ENCODE data around the gene CFAP46.
"Not testable (repeated sequence)": the region's sequence is repeated elsewhere in the genome, so short reads cannot be mapped to it uniquely, and the experiment has no call there.

The CFAP46 gene

DNA sequence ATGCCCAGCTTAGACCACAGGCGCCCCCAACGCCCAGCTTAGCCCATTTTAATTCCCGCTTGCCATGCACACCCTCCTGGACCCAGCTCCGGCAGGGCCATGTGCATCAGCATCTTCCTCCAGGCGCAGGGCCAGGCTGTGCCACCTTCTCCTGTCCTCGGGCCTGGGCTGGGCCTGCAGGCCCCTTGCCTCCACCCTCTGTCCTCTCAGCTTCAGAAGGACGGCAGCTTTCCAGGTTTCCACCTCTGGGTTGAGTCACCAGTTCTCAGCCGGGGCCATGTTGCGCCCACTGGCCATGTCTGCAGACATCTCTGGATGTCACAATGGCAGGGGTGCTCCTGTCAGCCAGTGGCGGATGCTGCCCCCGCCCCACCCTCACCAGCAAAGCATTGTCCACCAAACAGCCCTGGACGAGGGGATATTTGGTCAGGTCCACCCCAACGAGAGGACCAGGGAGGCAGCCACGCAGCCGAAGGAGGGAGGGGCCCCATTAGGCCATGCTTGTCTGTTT, 97.3 kb downstream of the CFAP46 start:
- no peak for DNase-seq (ENCODE audit: low read depth in 2 of 2)

DNA sequence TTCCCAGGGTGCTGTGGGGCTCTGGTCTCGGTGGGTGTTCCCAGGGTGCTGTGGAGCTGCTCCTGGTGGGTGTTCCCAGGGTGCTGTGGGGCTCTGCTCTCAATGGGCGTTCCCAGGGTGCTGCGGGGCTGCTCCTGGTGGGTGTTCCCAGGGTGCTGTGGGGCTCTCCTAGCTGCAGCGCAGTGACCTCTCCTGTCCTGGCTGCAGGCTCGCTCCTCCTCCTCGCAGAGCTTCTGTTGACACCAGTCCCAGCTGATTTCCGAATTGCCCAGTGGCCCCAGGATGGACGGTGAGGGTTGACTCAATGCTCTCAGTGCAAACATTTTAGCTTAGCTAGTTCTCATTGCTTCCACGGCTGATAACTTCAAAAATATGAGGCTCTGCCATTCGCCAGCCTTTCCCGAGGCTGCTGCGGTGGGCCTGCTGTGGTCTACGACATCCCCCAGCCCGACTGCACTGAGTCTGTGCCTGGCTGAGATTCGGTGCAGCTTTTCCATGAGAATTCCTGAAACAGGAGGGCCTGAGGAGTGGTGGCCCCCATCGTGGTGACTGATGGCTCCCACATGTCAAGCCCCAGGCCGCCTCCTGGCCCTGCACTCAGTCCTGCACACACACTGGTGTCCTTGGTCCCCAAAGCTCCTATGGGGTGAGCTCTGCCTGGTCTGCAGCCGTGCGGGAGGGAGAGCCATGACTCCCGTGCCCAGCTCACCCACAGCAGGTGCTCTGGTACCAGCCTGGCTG, 98.1 kb downstream of the CFAP46 start:
- no peak for DNase-seq (ENCODE audit: low read depth in 2 of 2)

DNA sequence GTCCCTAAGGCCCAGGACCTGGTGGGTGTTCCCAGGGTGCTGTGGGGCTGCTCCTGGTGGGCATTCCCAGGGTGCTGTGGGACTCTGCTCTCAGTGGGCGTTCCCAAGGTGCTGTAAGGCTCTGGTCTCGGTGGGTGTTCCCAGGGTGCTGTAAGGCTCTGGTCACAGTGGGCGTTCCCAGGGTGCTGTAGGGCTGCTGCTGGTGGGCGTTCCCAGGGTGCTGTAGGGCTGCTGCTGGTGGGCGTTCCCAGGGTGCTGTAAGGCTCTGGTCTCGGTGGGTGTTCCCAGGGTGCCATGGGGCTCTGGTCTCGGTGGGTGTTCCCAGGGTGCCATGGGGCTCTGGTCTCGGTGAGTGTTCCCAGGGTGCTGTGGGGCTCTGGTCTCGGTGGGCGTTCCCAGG, 99.1 kb downstream of the CFAP46 start:
- DNase-seq (ENCODE audit: low read depth in 2 of 2), result not testable (repeated sequence)

DNA sequence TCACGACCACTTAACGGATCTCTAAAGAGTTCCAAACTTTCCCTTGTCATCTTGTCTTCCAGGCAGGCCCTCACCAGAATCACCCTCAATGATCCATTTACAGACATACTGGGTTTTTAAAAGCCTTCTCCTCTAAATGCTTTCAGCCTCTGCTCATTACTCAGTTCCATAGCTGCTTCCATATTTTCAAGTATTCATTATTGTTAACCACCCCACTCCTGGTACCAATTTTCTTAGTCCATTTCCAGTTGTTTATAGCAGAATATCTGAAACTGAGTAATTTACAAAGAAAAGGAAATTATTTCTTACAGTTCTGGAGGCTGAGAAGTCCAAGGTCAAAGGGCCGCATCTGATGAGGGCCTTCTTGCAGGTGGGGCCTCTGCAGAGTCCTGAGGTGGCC, 100.0 kb downstream of the CFAP46 start:
- no peak for DNase-seq (ENCODE audit: low read depth in 2 of 2)

DNA sequence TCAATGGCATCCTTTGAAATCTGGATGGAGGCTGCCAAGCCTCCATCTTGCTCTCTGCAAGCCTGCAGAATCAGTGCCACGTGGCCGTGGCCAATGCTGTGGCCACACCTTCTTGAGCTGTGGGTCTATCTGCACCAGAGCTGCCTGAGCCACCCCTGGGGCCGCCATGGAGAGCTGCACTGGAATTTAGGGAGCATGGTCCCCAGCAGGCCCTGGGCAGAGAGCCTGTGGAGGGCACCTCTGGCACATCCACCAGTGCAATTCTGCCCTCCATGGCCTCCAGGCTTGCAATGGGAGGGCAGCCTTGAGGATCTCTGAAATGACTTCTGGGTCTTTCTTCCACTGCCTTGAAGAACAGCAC, 100.8 kb downstream of the CFAP46 start:
- no peak for DNase-seq (ENCODE audit: low read depth in 2 of 2)

DNA sequence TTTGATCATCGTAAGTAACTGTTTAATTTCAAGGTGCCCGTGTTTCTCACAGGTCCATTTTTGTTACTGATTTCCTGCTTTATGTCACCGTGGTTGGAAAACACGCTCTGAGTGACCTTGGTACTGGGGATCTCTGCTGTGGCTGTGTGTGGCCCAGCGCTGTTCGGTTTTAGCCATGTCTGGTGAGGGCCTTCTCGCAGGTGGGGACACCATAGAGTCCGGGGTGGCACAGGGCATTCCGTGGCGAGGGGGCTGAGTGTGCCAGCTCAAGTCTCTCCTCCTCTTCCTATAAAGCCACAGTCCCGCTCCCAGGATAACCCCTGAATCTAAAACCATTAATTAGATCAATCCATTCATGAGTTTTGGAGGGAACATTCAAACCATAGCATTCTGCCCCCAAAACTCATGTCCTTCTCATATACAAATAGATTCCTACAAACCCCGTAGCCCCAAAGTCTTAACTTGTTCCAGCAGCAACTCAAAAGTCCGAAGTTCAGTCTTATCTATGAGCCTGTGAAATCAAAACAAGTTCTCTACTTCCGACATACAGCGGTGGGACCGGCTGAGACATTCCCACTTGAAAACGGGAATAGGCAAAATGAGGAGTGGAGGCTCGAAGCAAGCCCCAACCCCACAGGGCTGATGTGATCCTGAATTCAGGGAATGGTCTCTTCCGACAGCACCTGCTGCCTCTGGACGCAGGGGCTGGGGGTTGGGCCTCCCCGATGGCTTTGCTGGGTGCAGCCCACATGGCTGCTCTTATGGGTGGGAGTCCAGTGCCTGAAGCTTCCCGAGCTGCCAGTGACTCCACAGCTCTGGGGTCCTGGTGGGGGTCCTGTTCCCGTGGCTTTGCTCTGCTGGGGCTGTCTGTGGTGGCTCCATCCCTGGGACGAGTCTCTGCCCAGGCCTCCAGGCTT, 101.4 kb downstream of the CFAP46 start:
- DNase-seq (ENCODE audit: low read depth in 2 of 2), result no peak

DNA sequence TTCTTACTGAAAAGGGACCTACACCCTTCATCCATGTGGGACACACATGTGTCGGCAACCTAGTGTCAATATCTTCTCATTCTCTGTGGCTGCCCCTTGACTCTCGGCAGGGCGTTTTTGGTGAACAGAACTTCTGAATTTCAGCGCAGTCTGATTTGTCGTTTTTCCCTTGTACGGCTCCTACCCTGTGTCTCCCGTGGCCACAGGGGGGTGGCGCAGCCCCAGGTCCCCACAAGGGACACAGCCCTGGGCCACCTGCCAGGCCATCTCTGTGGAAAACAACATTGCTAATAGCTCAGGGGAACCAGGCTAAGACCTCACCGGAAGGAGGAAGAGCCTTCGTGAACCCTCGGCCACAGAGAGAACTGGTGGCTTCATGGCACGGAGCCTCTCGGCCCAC, 103.3 kb downstream of the CFAP46 start:
- no peak for DNase-seq (ENCODE audit: low read depth in 2 of 2)

DNA sequence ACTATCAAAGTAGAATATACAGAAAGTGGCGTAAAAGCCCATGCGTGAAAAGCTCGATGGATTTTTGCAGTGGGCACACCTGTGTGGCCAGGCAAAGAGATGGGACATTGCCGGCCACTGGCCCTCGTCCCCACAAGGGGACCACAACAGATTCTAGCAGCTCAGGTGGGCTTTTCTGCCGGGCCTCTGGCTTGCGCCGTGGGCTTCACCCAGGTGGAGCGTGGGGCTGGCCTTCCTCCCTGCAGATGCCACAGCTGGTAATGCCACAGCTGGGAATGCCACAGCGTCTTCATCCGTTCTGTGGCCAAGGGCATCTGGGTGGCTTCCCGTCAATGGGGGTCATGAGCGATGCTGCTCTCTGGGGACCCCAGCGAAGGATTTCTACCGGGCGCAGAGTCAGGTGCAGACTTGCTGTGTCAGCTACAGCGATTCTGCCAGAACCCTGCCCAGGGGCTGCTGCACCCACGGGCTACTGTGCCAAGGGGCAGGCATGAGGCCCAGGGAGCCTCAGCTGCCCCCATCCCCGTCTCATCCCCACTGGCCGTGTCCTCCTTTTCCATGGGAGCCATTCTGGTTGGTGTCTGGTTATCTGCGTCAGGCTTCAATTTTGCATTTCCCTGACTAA, 103.9 kb downstream of the CFAP46 start:
- no peak for DNase-seq (ENCODE audit: low read depth in 2 of 2)

DNA sequence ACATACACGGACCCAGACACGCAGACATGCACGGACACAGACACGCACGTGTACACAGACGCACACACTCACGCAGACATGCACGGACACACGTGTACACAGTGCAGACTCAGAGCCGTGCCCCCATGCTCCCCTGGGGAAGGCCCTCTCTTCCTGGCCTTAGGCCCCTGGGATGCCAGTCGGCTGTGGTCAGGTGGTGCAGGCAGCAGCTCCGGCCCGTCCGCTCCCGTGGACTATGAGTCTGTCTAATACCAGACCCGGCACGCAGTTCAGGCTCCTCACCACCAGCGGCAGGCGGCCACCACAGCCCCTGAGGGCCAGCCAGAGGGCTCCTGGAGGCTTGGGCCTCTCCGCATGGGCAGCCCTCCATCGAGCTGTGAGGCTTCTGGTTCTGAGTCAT, 104.5 kb downstream of the CFAP46 start:
- no peak for DNase-seq (ENCODE audit: low read depth in 2 of 2)

DNA sequence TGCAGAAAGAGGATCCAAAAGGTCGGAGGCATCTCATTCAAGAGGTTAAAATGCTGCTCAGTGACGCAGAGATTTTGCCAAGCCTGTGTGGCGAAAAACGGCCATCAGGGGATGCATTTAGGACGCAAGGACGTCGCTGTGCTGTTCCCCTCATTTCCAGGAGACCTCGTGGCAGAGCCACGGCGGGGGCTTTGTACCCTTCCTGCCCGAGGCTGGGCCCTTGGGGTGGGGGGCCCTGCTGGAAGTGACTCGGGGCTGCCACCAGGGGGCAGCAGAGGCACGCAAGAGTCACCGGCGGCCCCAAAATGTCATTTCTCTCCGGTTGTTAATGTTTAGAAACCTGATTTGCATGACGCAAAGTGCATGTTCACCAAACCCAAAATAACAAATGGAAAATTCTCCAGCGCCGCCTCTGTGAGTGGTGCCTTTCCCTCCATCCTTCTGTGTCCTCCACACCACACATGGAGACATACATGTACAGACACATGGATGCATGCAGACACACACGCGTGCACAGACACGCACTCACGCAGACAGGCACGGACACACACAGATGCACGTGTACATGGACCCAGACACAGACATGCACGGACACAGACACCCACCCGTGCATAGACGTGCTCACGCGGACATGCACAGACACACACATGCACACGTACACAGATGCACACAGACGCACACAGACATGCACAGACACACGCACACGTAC, 105.4 kb downstream of the CFAP46 start:
- DNase-seq (ENCODE audit: low read depth in 2 of 2), result no peak

DNA sequence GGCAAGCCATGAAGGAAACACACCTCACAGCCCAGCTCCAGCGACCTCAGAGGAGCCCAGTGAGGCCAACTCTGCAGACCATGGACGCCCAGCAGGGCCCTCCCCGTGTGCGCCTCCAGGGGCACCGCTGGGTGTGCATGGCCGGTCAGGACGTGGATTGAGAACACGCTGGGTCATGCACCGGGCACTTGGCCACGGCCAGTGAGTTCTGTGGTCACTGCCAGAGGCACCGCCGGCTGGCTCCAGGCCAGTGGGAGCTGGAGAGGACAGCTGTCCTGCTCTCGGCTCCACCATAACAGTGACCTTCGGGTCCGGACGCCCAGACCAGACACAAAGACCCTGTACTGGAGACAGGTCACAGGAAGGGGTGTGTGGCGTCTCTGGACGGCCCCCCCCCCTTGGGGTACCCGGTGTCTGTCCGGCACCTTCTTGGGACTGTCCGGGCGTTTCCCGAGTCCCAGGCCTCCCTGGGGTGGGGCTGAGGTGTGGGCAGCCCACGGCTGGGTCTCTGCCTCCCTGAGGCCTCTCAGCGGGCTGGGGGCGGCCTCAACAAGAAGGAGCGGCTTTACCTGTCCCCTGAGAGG, 106.0 kb downstream of the CFAP46 start:
- DNase-seq (ENCODE audit: low read depth in 2 of 2), result no peak

DNA sequence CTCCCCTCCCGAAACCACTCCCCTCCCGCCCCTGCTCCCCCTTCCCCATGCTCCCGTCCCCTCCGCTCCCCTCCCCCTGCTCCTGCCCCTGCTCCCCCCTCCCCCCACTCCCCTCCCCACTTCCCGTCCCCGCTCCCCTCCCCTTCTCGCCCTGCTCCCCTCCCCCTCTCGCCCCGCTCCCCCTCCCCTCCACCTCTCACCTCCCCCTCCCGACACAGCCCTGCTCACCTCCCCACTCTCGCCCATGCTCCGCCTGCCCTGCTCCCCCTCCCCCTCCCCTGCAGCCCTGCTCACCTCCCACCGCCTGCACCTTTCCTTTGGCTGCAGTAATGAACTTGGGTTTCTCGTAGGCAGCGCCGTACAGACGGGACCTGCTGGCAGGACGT, 106.5 kb downstream of the CFAP46 start:
- no peak for DNase-seq (ENCODE audit: low read depth in 2 of 2)

DNA sequence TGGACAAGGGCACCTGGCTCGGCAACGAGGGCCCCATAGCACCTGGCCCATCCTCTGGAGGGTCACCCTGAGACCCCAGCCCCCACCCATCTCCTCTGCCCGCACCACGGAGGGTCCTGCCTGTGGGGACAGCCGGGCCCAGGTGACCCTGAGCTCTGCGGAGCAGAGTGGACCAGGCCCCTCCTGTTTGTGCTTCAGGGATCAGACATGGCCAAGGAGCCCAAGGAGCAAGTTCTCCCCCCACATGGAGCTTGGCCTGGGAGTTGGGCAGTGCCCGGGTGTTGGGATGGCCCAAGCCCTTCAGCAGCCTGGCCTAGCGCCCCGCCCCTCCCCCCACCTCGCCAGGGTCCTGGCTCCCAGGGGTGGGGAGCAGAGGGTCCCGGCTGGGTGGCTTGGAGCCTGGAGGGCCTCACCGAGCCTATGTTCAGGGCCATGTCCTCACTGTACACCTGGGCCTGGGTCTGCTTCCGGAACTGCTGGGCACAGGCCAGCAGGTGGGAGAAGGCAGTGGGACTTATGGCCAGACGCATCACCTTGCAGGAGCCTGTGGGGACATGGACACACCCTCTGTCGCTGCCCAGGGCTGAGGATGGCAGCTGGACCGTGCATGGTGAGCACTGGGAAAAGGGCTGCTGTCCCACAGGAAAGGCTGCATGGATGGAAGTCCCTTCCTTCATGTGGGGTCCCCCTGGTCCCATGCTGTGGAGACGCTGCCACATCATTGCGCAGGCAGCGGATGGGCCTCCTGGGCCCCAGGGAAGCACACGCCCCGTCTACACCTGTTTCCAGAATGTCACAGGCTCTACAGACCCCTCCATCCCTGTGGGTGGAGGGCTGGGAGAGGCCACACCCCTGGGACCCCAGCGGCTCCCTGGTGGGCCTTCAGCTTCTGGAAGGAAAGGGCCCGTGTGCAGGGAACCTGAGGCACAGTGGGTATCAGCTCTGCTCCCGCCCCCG, 107.2 kb downstream of the CFAP46 start:
- DNase-seq (ENCODE audit: low read depth in 2 of 2), result no peak

DNA sequence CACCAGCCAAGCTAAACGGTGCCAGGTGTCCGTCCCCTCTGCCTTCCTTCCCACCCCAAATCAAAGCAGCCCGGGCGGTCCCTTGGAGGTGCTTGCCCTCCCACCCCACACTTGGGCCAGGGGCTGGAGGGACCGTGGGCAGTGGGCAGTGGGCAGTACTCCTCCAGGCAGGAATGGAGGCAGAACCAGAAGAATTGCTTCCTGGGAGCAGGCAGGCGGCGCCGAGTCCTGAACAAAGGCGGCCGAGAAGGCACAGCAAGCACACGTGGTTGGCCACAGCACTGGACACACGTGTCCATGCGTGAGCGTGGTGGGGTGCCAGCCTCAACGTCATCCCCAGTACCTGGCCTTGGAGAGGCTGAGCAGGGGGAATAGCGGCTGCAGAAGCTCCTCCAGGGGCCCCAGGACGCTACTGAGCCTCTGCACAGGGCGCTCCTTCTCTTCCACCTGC, 108.0 kb downstream of the CFAP46 start:
- no peak for DNase-seq (ENCODE audit: low read depth in 2 of 2)

DNA sequence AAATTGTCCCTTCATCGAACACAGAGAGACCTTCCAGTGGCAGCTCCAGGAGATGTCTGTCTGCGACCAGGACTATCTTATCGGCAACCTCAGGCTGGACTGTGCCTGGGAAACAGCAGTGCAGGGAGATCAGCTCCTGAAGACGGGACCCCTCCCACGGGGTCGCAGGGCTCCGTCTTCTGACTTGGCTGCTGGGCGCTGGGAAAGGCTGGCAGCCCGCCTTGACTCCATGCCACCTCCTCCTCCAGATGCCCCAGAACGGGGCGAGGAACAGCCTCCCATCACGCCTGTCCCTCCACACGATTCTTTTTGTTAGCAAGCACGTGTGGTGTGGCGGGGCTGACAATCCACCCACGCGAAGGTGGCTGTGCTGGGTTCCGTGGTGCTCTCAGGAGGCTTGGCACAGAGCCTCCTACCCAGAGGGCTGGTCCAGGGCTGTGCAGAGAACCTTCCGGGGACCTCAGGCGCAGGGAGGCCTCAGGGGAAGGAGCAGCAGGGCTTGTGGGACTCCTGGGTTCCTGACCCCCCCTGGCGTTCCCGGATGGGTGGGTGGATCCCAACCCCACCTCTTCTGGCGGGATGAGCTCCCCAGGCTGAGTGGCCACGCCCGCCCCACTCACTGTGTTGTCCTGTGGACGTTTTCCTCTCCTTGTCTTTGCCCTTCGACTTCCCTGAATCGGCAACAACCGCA, 108.8 kb downstream of the CFAP46 start:
- no peak for DNase-seq (ENCODE audit: low read depth in 2 of 2)

DNA sequence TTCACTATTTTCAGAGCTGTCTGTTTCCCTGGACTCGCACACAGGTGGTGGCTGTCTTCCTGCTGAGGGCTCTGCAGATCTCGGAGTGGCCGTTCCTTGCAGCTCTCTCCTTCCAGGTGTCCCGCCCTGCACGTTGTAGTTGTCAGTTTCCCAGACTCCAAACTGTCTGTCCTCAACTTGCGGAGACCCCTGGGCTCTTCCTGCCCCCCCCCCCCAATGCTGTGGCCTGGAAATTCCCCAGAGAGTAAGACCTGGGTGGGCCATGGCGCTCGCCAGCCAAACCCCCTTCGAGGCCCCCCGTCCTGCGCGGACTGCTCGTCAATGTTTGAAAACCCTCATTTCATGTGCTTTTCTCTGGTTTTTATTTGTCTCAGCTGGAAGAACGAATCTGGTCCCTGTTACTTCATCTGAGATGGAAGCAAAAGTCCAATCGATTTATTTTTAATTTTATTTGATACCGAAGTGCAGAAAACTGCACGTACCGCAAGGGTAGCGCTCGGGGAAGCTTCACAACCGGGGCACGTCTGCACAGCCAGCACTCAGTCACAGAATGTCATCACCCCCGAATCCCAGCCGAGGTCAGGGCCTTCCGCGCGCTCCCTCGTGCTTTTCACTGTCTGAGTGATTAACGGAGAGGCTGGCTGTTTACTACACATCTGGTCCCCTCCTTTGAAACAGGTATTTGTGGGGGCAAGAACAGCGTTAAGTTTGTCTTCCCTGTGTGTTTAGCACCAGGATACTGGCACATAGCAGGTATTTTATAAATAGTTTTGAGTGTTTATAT, 110.0 kb downstream of the CFAP46 start:
- no peak for DNase-seq (ENCODE audit: low read depth in 2 of 2)

DNA sequence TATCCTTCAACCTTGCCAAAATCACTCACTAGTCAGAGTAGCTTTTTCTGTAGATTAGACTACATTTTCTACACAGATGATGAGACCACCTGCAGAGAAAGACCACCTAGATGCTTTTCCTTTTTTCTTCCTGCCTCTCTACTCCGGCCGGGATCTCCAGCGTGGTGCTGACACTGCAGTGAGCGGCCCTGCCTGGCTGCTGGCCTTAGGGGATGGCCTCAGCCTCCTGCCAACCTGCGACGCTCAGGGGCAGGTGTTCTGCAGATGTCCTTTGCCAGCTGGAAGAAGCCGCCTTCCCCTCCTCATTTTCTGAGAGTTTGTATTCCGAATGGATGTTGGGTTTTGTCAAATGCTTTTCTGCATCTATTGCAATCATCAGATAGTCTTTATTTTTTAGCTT, 113.0 kb downstream of the CFAP46 start:
- DNase-seq (ENCODE audit: low read depth in 2 of 2), result no peak

DNA sequence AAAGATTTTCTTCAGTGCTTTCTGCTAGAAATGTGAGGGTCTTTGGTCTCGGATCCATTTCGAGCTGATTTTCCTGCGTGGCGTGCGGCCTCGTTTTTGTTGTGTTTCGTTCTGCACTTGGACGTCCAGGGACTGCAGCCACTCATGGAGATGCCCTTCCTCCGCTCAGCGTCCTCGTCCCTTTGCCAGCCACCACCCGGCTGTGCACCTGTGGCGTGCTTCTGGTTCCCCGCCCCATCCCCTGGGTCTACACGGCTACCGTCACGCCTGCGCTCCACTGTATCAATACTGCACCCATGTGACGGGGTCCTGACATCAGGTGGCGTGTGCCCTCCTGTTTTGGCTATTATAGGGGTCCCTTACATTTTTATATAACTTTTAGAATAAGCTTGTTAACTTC, 113.7 kb downstream of the CFAP46 start:
- no peak for DNase-seq (ENCODE audit: low read depth in 2 of 2)
